HepG2 (cell line): Measurements from ENCODE around the gene MAP4K3. TPM values are rescaled to one million over a fixed set of nuclear protein-coding genes. Genes with fewer than 3 reads are reported as not detected.

Source experiments
- ATAC-seq: fragments of 200-7000 bp; cut with Tn5 transposase; 3 replicates; pipeline ENCODE4 v1.9.1; 2020; ENCODE audit warnings: mild to moderate bottlenecking, moderate library complexity
- BruUV-seq: library from RNA; stranded (reverse); fragments of 400-500 nt; replicated peaks from 2 replicates; lab custom pipeline; 2021; lab: Mats Ljungman, UMichigan
- CTCF ChIA-PET: fragments of 300-600 bp; formaldehyde crosslinking; extraction: SDS; loops from one replicate; lab custom pipeline; 2021; ENCODE audit warnings: low total read pairs, inconsistent platforms, low intra/inter-chr PET ratio; lab: Yijun Ruan, JAX
- POLR2A ChIA-PET: fragments of 350-600 bp; sonication (Branson Sonifier 250); formaldehyde crosslinking; loops from one replicate; lab custom pipeline; 2020; ENCODE audit warnings: antibody characterized with exemption, inconsistent platforms; lab: Yijun Ruan, JAX
- DNase-seq: peaks from one replicate; pipeline ENCODE4 v3.0.0-alpha.2; 2015; ENCODE audit warnings: low spot score
- FAIRE-seq: peaks from 3 replicates; lab custom pipeline; 2011; peaks lifted over from hg19 to GRCh38; lab: Jason Lieb, UNC
- H2AFZ ChIP-seq: one replicate; pipeline ENCODE4 v1.6.1; 2011; ENCODE audit warnings: low read length, inconsistent platforms
- H3K27ac ChIP-seq: fragments of 300-600 bp; 3 replicates; pipeline ENCODE4 v1.8.0; 2011; ENCODE audit warnings: mixed run types, mild to moderate bottlenecking, mixed read lengths, low read length, inconsistent platforms; ENCODE audit not compliant: insufficient read depth; ENCODE audit errors: extremely low read length
- H3K27me3 ChIP-seq, 2 experiments: fragments of 200-600 bp in 1 of 2; 2 replicates in 1 of 2; 3 replicates in 1 of 2; pipeline versions ENCODE4 v1.6.0 to v1.8.0; 2011; ENCODE audit warnings: low read length in 2 of 2, mild to moderate bottlenecking in 2 of 2, moderate library complexity in 2 of 2, inconsistent platforms in 1 of 2; ENCODE audit not compliant: insufficient read depth in 2 of 2, control insufficient read depth in 1 of 2
- H3K36me3 ChIP-seq, 2 experiments: fragments of 200-600 bp in 1 of 2; replicated peaks in 1 of 2; 2 replicates in 1 of 2; 3 replicates in 1 of 2; pipeline versions ENCODE4 v1.5.1 to v1.8.0; 2011; ENCODE audit warnings: low read length in 2 of 2, inconsistent platforms in 1 of 2; ENCODE audit not compliant: insufficient read depth in 2 of 2, control insufficient read depth in 1 of 2
- H3K4me1 ChIP-seq: 2 replicates; pipeline ENCODE4 v1.5.1; 2012; ENCODE audit warnings: low read length, inconsistent platforms; ENCODE audit not compliant: insufficient read depth
- H3K4me2 ChIP-seq: 2 replicates; pipeline ENCODE4 v1.6.0; 2011; ENCODE audit warnings: low read depth, low read length, inconsistent platforms
- H3K4me3 ChIP-seq, 3 experiments: fragments of 200-600 bp in 1 of 3; sonication (generic), shearing (Covaris generic) in 1 of 3; replicated peaks in 1 of 3; 2 replicates each; pipeline ENCODE4 v1.5.1; 2011 to 2016; ENCODE audit warnings: low read length in 3 of 3, inconsistent platforms in 2 of 3, low read depth in 2 of 3, mild to moderate bottlenecking in 2 of 3, control low read depth in 1 of 3, mixed read lengths in 1 of 3; ENCODE audit not compliant: insufficient read depth in 1 of 3
- H3K79me2 ChIP-seq: one replicate; pipeline ENCODE4 v1.6.1; 2011; ENCODE audit warnings: low read length, inconsistent platforms; ENCODE audit not compliant: insufficient read depth
- H3K9ac ChIP-seq: 2 replicates; pipeline ENCODE4 v1.6.0; 2011; ENCODE audit warnings: mild to moderate bottlenecking, low read depth, low read length, inconsistent platforms; ENCODE audit not compliant: insufficient read depth
- H3K9me3 ChIP-seq: 2 replicates; pipeline ENCODE4 v1.5.1; 2012; ENCODE audit warnings: mild to moderate bottlenecking, low read length
- H4K20me1 ChIP-seq: 2 replicates; pipeline ENCODE4 v1.6.0; 2011; ENCODE audit warnings: inconsistent platforms, mild to moderate bottlenecking, low read length, moderate library complexity; ENCODE audit not compliant: insufficient read depth
- FOXC1 ChIP-seq: sonication (generic); formaldehyde crosslinking; IDR thresholded peaks from 2 replicates; pipeline ENCODE4 v1.8.0; 2022; ENCODE audit warnings: mild to moderate bottlenecking, missing genetic modification reagents, borderline replicate concordance
- GABPA ChIP-seq, 2 experiments: IDR thresholded peaks; 2 replicates each; pipeline ENCODE4 v1.6.1; 2011 to 2016; ENCODE audit warnings: low read depth in 2 of 2, low read length in 1 of 2, missing biosample characterization in 1 of 2, missing genetic modification characterization in 1 of 2
- ZMYM4 ChIP-seq: sonication (generic); formaldehyde crosslinking; IDR thresholded peaks from 2 replicates; pipeline ENCODE4 v1.8.1; 2023; ENCODE audit warnings: mild to moderate bottlenecking, missing genetic modification reagents
- WGBS: methylation state at CpG from one replicate; pipeline ENCODE4 v1.1.6; 2017; ENCODE audit warnings: low lambda C conversion rate; 5-methylcytosine and 5-hydroxymethylcytosine counted together
- in situ Hi-C: cut with HindIII; loops from 2 replicates; pipeline ENCODE4 v1.10.0; 2017; ENCODE audit warnings: low pct_unique_long_range_greater_than_20kb; ENCODE audit not compliant: extremely low pct_ligation_motif_present
- intact Hi-C: fragments of 100-400 bp; cut with micrococcal nuclease; formaldehyde crosslinking; loops from one replicate; pipeline ENCODE4 v1.10.0; 2022; ENCODE audit not compliant: unreplicated experiment
- polyA plus RNA-seq, 8 experiments: library from polyadenylated mRNA; depleted of rRNA in 3 of 8; stranded (reverse) in 7 of 8; unstranded in 1 of 8; fragments of >200 nt; fragmentation: Illumina TruSeq in 4 of 8; extraction: Trizol in 4 of 8; gene quantifications; 2 replicates each; pipeline versions ENCODE4 v1.2.1 to v1.2.3, GENCODE V29; 2011 to 2016; ENCODE audit warnings: low read depth in 4 of 8, missing spikeins in 1 of 8, mixed read lengths in 1 of 8; ENCODE audit not compliant: insufficient read depth in 1 of 8
- total RNA-seq, 5 experiments: library from RNA; depleted of rRNA; stranded (reverse); fragments of >200 nt; fragmentation: Illumina TruSeq; extraction: Trizol; gene quantifications; 2 replicates each; pipeline ENCODE4 v1.2.3, GENCODE V29; 2016; ENCODE audit warnings: low read depth in 1 of 5
- TF ChIP-seq, protein P1 (sequence below): sonication (generic); formaldehyde crosslinking; IDR thresholded peaks from 2 replicates; pipeline ENCODE4 v1.5.0; 2020; ENCODE audit warnings: mild to moderate bottlenecking, missing genetic modification reagents, borderline replicate concordance

MAP4K3 gene
- total and polyA plus RNA-seq, 2 of the 13 experiments (the other 11 are each of a cell fraction or from before 2014, with no cell fraction given) = 45.9 to 53.2 TPM

DNA sequence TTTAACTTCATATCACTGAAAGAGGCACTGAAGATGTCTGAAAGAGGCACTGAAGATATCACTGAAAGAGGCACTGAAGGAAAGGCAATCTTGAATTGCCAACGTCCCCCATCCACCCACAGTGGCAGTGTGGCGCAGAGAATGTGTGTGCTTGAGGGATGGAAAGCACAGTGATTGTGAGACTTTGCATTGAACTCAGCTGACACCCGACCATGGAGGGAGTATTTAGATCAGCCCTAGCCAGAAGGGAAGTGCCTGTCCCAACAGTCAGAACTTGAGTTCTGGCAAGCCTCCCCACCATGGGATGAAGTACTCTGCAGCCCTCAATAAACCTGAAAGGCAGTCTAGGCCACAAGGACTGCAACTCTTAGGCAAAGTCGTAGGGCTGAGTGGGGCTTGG lies 33.8 kb downstream of the MAP4K3 start:
- intact Hi-C loops = no loop called here
- Histone ChIP-seq H3K27me3 (no peaks in the 10 kb centered on the region), H4K20me1 (peaks cover 85% of the 10 kb centered on the region), H2AFZ (no peak overlapping the region), H3K9me3 (no peaks in the 10 kb centered on the region), H3K4me1 (peaks cover 81% of the 10 kb centered on the region), H3K36me3 (peaks cover 2 to 9% of the 10 kb centered on the region in 2 experiments; a peak in 4 of 5 replicates), H3K79me2 (peaks cover 99% of the 10 kb centered on the region), H3K4me3 (no peak overlapping the region), H3K27ac (no peak overlapping the region), H3K9ac (no peak overlapping the region), H3K4me2 (no peak overlapping the region)
- CTCF ChIA-PET = no interaction called here
- POLR2A ChIA-PET = no interaction called here
- BruUV-seq = no TSS peak
- no peak for DNase-seq
- ATAC-seq = peak; percentile 33; the same call in 2 of the 3 replicates
- FAIRE-seq = no peak
- WGBS = 94% methylated on average over 3 of the region's 4 CpGs
- TF ChIP-seq GABPA (IDR thresholded peaks at IDR 0.05; ENCODE audit: low read depth, low read length) (no peak), GABPA (CRISPR knock-in tag; IDR thresholded peaks at IDR 0.05; ENCODE audit: low read depth) (no peak), FOXC1 (CRISPR knock-in tag) (0 out of 2 replicates have a peak, but pooled peaks have one; percentile 51), ZMYM4 (CRISPR knock-in tag) (peak; percentile 42; the same call in 1 of the 2 replicates)
- TF ChIP-seq, protein P1, sequence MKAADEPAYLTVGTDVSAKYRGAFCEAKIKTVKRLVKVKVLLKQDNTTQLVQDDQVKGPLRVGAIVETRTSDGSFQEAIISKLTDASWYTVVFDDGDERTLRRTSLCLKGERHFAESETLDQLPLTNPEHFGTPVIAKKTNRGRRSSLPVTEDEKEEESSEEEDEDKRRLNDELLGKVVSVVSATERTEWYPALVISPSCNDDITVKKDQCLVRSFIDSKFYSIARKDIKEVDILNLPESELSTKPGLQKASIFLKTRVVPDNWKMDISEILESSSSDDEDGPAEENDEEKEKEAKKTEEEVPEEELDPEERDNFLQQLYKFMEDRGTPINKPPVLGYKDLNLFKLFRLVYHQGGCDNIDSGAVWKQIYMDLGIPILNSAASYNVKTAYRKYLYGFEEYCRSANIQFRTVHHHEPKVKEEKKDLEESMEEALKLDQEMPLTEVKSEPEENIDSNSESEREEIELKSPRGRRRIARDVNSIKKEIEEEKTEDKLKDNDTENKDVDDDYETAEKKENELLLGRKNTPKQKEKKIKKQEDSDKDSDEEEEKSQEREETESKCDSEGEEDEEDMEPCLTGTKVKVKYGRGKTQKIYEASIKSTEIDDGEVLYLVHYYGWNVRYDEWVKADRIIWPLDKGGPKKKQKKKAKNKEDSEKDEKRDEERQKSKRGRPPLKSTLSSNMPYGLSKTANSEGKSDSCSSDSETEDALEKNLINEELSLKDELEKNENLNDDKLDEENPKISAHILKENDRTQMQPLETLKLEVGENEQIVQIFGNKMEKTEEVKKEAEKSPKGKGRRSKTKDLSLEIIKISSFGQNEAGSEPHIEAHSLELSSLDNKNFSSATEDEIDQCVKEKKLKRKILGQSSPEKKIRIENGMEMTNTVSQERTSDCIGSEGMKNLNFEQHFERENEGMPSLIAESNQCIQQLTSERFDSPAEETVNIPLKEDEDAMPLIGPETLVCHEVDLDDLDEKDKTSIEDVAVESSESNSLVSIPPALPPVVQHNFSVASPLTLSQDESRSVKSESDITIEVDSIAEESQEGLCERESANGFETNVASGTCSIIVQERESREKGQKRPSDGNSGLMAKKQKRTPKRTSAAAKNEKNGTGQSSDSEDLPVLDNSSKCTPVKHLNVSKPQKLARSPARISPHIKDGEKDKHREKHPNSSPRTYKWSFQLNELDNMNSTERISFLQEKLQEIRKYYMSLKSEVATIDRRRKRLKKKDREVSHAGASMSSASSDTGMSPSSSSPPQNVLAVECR (CRISPR knock-in tag) = 0 out of 2 replicates have a peak, but pooled peaks have one; percentile 10
- in situ Hi-C loops = no loop called here
